Activated naive CD4-positive, alpha-beta T cell treated with anti-CD3 and anti-CD28 coated beads, Interleukin-2, amount 10 ng/mL, durations not matched to agents 7 days and 5 days (primary cell): Measurements from ENCODE around the gene RPS25.
A peak's percentile ranks its signal among the peaks of the same experiment; 100 is the strongest.
"Not testable (repeated sequence)": the region's sequence is repeated elsewhere in the genome, so short reads cannot be mapped to it uniquely, and the experiment has no call there.

Source experiments
- CTCF ChIA-PET: fragments of 350-600 bp; sonication (Branson Sonifier 250); formaldehyde crosslinking; loops from one replicate; lab custom pipeline; 2021; ENCODE audit warnings: antibody characterized with exemption; lab: Charles Lee
- DNase-seq: peaks from one replicate; pipeline ENCODE4 v3.0.0-alpha.2; 2020
- H3K27ac Mint-ChIP-seq: one replicate; pipeline ENCODE4 v1.8.0; 2021; ENCODE audit warnings: mild to moderate bottlenecking, moderate library complexity, mixed read lengths
- H3K27me3 Mint-ChIP-seq: one replicate; pipeline ENCODE4 v1.8.0; 2021; ENCODE audit warnings: mild to moderate bottlenecking, mixed read lengths
- H3K36me3 Mint-ChIP-seq: one replicate; pipeline ENCODE4 v1.8.0; 2021; ENCODE audit warnings: mixed read lengths
- H3K4me1 Mint-ChIP-seq: one replicate; pipeline ENCODE4 v1.8.0; 2021; ENCODE audit warnings: mixed read lengths
- H3K4me3 Mint-ChIP-seq: one replicate; pipeline ENCODE4 v1.8.0; 2021; ENCODE audit warnings: mild to moderate bottlenecking, moderate library complexity, mixed read lengths
- H3K9me3 Mint-ChIP-seq: one replicate; pipeline ENCODE4 v1.8.0; 2021; ENCODE audit warnings: mixed read lengths

The RPS25 gene

GRCh38 chr11:118996926-118997626, 21.1 kb downstream of the RPS25 start:
- no peaks in the 10 kb centered on the region for H3K27me3 Mint-ChIP-seq
- H3K4me3 Mint-ChIP-seq: peak overlapping the region; percentile 85
- no peaks in the 10 kb centered on the region for H3K9me3 Mint-ChIP-seq
- peaks cover 43% of the 10 kb centered on the region for H3K4me1 Mint-ChIP-seq
- peak overlapping the region; percentile 92 for H3K27ac Mint-ChIP-seq
- CTCF ChIA-PET: interaction anchor here (1.0 to 1.6 kb wide), 5 partner anchors 21 to 102 kb away, joined by 3 to 5 read pairs (median 4); partner anchors contain the start of genes RPS25, SLC37A4 and TRAPPC4
- peak; percentile 56 for DNase-seq
- H3K36me3 Mint-ChIP-seq: peaks cover 34% of the 10 kb centered on the region

DNA sequence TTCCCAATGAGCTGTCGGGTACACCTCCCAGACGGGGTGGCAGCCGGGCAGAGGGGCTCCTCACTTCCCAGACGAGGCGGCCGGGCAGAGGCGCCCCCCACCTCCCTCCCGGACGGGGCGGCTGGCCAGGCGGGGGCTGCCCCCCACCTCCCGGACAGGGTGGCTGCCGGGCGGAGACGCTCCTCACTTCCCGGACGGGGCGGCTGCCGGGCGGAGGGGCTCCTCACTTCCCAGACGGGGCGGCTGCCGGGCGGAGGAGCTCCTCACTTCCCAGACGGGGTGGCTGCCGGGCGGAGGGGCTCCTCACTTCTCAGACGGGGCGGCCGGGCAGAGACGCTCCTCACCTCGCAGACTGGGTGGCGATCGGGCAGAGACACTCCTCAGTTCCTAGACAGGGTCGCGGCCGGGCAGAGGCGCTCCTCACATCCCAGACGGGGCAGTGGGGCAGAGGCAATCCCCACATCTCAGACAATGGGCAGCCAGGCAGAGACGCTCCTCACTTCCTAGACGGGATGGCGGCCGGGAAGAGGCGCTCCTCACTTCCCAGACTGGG, 26.6 kb downstream of the RPS25 start:
- H3K36me3 Mint-ChIP-seq: peaks cover 11% of the 10 kb centered on the region
- CTCF ChIA-PET, H3K9me3 Mint-ChIP-seq: not testable (repeated sequence)

DNA sequence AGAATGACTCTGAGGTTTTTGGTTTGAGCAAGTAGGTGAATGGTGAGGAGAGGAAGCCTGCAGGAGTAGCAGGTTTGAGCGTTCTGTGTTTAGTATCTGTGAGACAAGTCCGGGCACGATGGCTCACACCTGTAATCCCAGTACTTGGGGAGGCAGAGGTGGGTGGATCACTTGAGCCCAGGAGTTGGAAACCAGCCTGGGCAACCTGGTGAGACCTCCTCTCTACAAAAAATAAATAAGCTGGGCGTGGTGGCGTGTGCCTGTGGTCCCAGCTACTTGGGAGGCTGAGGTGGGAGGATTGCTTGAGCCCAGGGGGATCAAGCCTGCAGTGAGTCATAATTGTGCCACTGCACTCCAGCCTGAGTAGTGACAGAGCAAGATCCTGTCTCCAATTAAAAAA, 29.9 kb downstream of the RPS25 start:
- H3K4me3 Mint-ChIP-seq: no peak overlapping the region
- CTCF ChIA-PET: no interaction called here

More for the DNA sequence above, 26.6 kb downstream of the RPS25 start:
- H3K4me1 Mint-ChIP-seq, DNase-seq, H3K27ac Mint-ChIP-seq, H3K4me3 Mint-ChIP-seq, H3K27me3 Mint-ChIP-seq: not testable (repeated sequence)

GRCh38 chr11:118984825-118985224, 33.3 kb downstream of the RPS25 start:
- H3K4me3 Mint-ChIP-seq: no peak overlapping the region
- peaks cover 8% of the 10 kb centered on the region for H3K27me3 Mint-ChIP-seq
- CTCF ChIA-PET: interaction anchor here (1.0 kb wide), 1 partner anchor 28 kb away, joined by 3 read pairs; no protein-coding TSS in a partner anchor
- H3K9me3 Mint-ChIP-seq: no peaks in the 10 kb centered on the region
- no peaks in the 10 kb centered on the region for H3K36me3 Mint-ChIP-seq
- H3K4me1 Mint-ChIP-seq: no peaks in the 10 kb centered on the region
- H3K27ac Mint-ChIP-seq: no peak overlapping the region
- no peak for DNase-seq

More for the DNA sequence above, 29.9 kb downstream of the RPS25 start:
- Mint-ChIP-seq H3K9me3 (no peaks in the 10 kb centered on the region), H3K4me1 (no peaks in the 10 kb centered on the region), H3K27ac (no peak overlapping the region), H3K27me3 (no peaks in the 10 kb centered on the region), H3K36me3 (peaks cover 5% of the 10 kb centered on the region)
- no peak for DNase-seq

DNA sequence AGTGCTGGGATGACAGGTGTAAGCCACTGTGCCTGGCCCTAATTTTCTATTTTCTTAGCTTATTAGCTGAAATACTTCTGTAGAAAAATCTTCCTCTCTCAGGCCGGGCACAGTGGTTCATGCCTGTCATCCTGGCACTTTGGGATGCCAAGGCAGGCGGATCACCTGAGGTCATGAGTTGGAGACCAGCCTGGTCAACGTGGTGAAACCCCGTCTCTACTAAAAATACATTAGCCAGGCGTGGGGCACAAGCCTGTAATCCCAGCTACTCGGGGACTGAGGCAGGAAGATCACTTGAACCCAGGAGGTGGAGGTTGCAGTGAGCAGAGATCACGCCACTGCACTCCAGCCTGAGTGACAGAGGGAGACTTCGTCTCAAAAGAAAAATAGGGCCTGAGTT, 33.8 kb downstream of the RPS25 start:
- H3K4me1 Mint-ChIP-seq, H3K4me3 Mint-ChIP-seq, H3K9me3 Mint-ChIP-seq, DNase-seq, H3K27ac Mint-ChIP-seq, H3K36me3 Mint-ChIP-seq: not testable (repeated sequence)
- peaks cover 13% of the 10 kb centered on the region for H3K27me3 Mint-ChIP-seq
- CTCF ChIA-PET: interaction anchor here (1.0 kb wide), 1 partner anchor 28 kb away, joined by 3 read pairs; no protein-coding TSS in a partner anchor

DNA sequence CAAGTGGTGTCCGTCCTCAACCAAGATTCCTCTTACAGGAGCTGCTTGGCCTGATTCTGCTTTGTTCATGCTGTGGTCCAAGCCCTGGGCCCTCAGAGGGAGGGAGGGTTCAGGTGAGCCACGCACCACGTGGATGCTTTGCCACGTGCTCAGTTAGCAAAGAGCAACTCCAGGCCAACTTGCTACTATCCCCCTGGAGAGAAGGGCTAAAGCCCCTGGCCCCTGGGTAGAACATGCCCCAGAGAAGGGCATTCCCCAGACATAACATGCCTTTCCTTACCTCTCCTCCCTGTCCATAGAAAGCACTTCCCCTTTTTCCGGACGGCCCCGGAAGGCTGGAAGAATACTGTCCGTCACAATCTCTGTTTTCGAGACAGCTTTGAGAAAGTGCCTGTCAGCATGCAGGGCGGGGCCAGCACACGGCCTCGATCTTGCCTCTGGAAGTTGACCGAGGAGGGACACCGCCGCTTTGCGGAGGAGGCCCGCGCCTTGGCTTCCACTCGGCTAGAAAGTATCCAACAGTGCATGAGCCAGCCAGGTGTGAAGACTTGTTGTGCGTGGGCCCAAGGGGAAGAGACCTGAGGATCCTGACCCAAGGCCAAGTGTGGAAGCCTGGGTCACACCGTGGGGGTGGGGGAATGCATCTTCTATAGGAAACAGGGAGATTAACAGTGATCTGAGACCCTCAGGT, 37.8 kb downstream of the RPS25 start:
- CTCF ChIA-PET: no interaction called here
- Mint-ChIP-seq H3K9me3 (no peaks in the 10 kb centered on the region), H3K27ac (no peak overlapping the region), H3K4me1 (no peaks in the 10 kb centered on the region), H3K27me3 (peaks cover 24% of the 10 kb centered on the region), H3K36me3 (no peaks in the 10 kb centered on the region), H3K4me3 (no peak overlapping the region)
- DNase-seq: no peak

DNA sequence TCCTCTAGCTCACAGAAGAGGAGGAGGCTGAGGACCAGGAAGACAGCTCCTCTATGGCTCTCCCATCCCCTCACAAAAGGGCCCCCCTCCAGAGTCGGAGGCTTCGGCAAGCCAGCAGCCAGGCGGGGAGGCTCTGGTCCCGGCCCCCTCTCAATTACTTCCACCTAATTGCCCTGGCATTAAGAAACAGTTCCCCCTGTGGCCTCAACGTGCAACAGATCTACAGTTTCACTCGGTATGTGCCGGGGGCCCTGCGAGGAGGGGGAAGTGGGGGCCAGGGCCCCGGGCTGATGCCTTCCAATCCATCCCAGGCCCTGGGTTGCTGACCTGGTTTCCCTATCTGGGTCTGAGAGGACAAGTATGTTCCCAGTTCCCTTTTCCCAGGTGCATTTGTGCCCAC, 38.7 kb downstream of the RPS25 start:
- H3K4me1 Mint-ChIP-seq: no peaks in the 10 kb centered on the region
- H3K9me3 Mint-ChIP-seq: no peaks in the 10 kb centered on the region
- H3K36me3 Mint-ChIP-seq: no peaks in the 10 kb centered on the region
- H3K27ac Mint-ChIP-seq: no peak overlapping the region
- no peak for DNase-seq
- H3K4me3 Mint-ChIP-seq: no peak overlapping the region
- peaks cover 33% of the 10 kb centered on the region for H3K27me3 Mint-ChIP-seq
- CTCF ChIA-PET: interaction anchor here (0.6 kb wide), 1 partner anchor 13 kb away, joined by 4 read pairs; no protein-coding TSS in a partner anchor

GRCh38 chr11:118975771-118976709, 42.1 kb downstream of the RPS25 start:
- Mint-ChIP-seq H3K9me3 (no peaks in the 10 kb centered on the region), H3K27me3 (peaks cover 52% of the 10 kb centered on the region), H3K27ac (no peak overlapping the region), H3K4me1 (no peaks in the 10 kb centered on the region), H3K36me3 (no peaks in the 10 kb centered on the region), H3K4me3 (no peak overlapping the region)
- DNase-seq: no peak
- CTCF ChIA-PET: interaction anchor here (1.6 kb wide), 1 partner anchor 19 kb away, joined by 4 read pairs; no protein-coding TSS in a partner anchor

GRCh38 chr11:118973985-118974384, 44.2 kb downstream of the RPS25 start:
- Mint-ChIP-seq H3K9me3 (no peaks in the 10 kb centered on the region), H3K27ac (no peak overlapping the region), H3K36me3 (no peaks in the 10 kb centered on the region), H3K4me1 (no peaks in the 10 kb centered on the region), H3K27me3 (peaks cover 45% of the 10 kb centered on the region), H3K4me3 (no peak overlapping the region)
- no peak for DNase-seq
- CTCF ChIA-PET: no interaction called here

GRCh38 chr11:118971646-118972045, 46.5 kb downstream of the RPS25 start, which contains the start of gene FOXR1:
TSS of gene FOXR1 (plus strand) at chr11:118971761. CDS start at chr11:118971932, 171 bp downstream.
- CTCF ChIA-PET: no interaction called here
- peaks cover 49% of the 10 kb centered on the region for H3K27me3 Mint-ChIP-seq
- H3K4me3 Mint-ChIP-seq: no peak within 1 kb of the TSS
- no peak within 1 kb of the TSS for H3K27ac Mint-ChIP-seq
- no peaks in the 10 kb centered on the region for H3K4me1 Mint-ChIP-seq
- H3K9me3 Mint-ChIP-seq: no peaks in the 10 kb centered on the region
- no peaks in the 10 kb centered on the region for H3K36me3 Mint-ChIP-seq
- no peak for DNase-seq

DNA sequence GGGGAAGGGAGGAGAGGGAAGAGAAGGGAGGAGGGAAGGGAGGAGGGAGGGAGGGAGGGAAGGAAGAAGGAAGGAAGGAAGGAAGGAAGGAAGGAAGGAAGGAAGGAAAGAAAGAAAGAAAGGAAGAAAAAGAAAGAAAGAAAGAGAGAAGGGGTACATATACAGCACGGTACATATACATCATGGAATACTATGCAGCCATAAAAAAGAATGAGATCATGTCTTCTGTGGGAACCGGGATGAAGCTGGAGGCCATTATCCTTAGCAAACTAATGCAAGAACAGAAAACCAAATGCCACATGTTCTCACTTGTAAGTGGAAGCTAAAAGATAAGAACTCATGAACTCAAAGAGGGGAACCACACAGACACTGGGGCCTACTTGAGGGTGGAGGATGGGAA, 48.6 kb downstream of the RPS25 start:
- CTCF ChIA-PET, H3K36me3 Mint-ChIP-seq: not testable (repeated sequence)

More for the DNA sequence above, 48.6 kb downstream of the RPS25 start:
- not testable (repeated sequence) for H3K9me3 Mint-ChIP-seq, DNase-seq, H3K27ac Mint-ChIP-seq, H3K4me3 Mint-ChIP-seq, H3K4me1 Mint-ChIP-seq
- H3K27me3 Mint-ChIP-seq: peaks cover 35% of the 10 kb centered on the region
